IMR-90 (cell line): ENCODE results near the gene LARP1. TPM values are rescaled to one million over a fixed set of nuclear protein-coding genes. Genes with fewer than 3 reads are reported as not detected.

Experiments
- ATAC-seq: fragments of 200-7000 bp; cut with Tn5 transposase; 2 replicates; pipeline ENCODE4 v1.9.1; 2020; ENCODE audit warnings: low read depth, mild to moderate bottlenecking, moderate library complexity
- BruUV-seq: library from RNA; stranded (reverse); fragments of 400-500 nt; replicated peaks from 2 replicates; lab custom pipeline; 2021; lab: Mats Ljungman, UMichigan
- CTCF ChIA-PET: fragments of 300-600 bp; formaldehyde crosslinking; extraction: SDS; loops from one replicate; lab custom pipeline; 2021; ENCODE audit warnings: antibody characterized with exemption; lab: Yijun Ruan, JAX
- POLR2A ChIA-PET: fragments of 300-600 bp; sonication (Branson Sonifier 250); formaldehyde crosslinking; loops from one replicate; lab custom pipeline; 2022; ENCODE audit warnings: antibody characterized with exemption; ENCODE audit not compliant: unreplicated experiment; lab: Charles Lee
- DNase-seq: peaks from one replicate; pipeline ENCODE4 v3.0.0; 2013
- H2AFZ ChIP-seq: replicated peaks from 2 replicates; pipeline ENCODE3; 2013; ENCODE audit warnings: low read length, mild to moderate bottlenecking; ENCODE audit not compliant: poor library complexity
- H2AK5ac ChIP-seq: 2 replicates; pipeline ENCODE4 v1.6.1; 2013; ENCODE audit warnings: low read depth, low read length, inconsistent platforms
- H2AK9ac ChIP-seq: replicated peaks from 2 replicates; pipeline ENCODE3; 2013; ENCODE audit warnings: mild to moderate bottlenecking, low read depth, low read length, moderate library complexity; ENCODE audit not compliant: poor library complexity
- H2BK120ac ChIP-seq: 2 replicates; pipeline ENCODE4 v1.6.1; 2013; ENCODE audit warnings: low read depth, low read length, inconsistent platforms
- H2BK15ac ChIP-seq: 3 replicates; pipeline ENCODE4 v1.6.1; 2013; ENCODE audit warnings: low read depth, low read length, inconsistent platforms
- H2BK20ac ChIP-seq: 2 replicates; pipeline ENCODE4 v1.6.1; 2013; ENCODE audit warnings: low read depth, mild to moderate bottlenecking, inconsistent platforms, low read length, moderate library complexity
- H2BK5ac ChIP-seq: 2 replicates; pipeline ENCODE4 v1.6.1; 2013; ENCODE audit warnings: mild to moderate bottlenecking, low read depth, low read length, inconsistent platforms; ENCODE audit not compliant: poor library complexity, severe bottlenecking
- H3K14ac ChIP-seq: replicated peaks from 2 replicates; pipeline ENCODE4 v1.6.1; 2013; ENCODE audit warnings: low read depth, low read length, inconsistent platforms
- H3K18ac ChIP-seq: 2 replicates; pipeline ENCODE4 v1.6.1; 2013; ENCODE audit warnings: low read depth, low read length, control low read depth
- H3K23ac ChIP-seq: 2 replicates; pipeline ENCODE4 v1.6.1; 2013; ENCODE audit warnings: low read depth, low read length, inconsistent platforms
- H3K27ac ChIP-seq: 2 replicates; pipeline ENCODE4 v1.5.1; 2013; ENCODE audit warnings: mild to moderate bottlenecking, control low read depth, low read length; ENCODE audit not compliant: insufficient read depth
- H3K27me3 ChIP-seq: 2 replicates; pipeline ENCODE4 v1.6.1; 2013; ENCODE audit warnings: low read length; ENCODE audit not compliant: control insufficient read depth, insufficient read depth
- H3K36me3 ChIP-seq: 2 replicates; pipeline ENCODE4 v1.6.1; 2013; ENCODE audit warnings: low read length, mixed read lengths; ENCODE audit not compliant: control insufficient read depth, insufficient read depth
- H3K4ac ChIP-seq: 2 replicates; pipeline ENCODE4 v1.6.1; 2013; ENCODE audit warnings: low read depth, low read length, inconsistent platforms
- H3K4me1 ChIP-seq: 2 replicates; pipeline ENCODE4 v1.6.1; 2013; ENCODE audit warnings: low read length, mixed read lengths; ENCODE audit not compliant: control insufficient read depth, insufficient read depth
- H3K4me2 ChIP-seq: 2 replicates; pipeline ENCODE4 v1.6.1; 2013; ENCODE audit warnings: low read depth, mild to moderate bottlenecking, control low read depth, low read length, moderate library complexity
- H3K4me3 ChIP-seq: 2 replicates; pipeline ENCODE4 v1.5.1; 2013; ENCODE audit warnings: low read depth, mild to moderate bottlenecking, control low read depth, low read length, moderate library complexity; ENCODE audit not compliant: insufficient read depth
- H3K56ac ChIP-seq: 2 replicates; pipeline ENCODE4 v1.6.1; 2013; ENCODE audit warnings: low read length, inconsistent platforms; ENCODE audit not compliant: insufficient read depth; ENCODE audit errors: extremely low read depth
- H3K79me1 ChIP-seq, 2 experiments: 2 replicates each; pipeline ENCODE4 v1.6.1; 2013; ENCODE audit warnings: low read length in 2 of 2, inconsistent platforms in 1 of 2, low read depth in 1 of 2
- H3K9ac ChIP-seq: 2 replicates; pipeline ENCODE4 v1.6.1; 2013; ENCODE audit warnings: low read depth, low read length, control low read depth
- H3K9me1 ChIP-seq: 2 replicates; pipeline ENCODE4 v1.6.1; 2013; ENCODE audit warnings: low read length, inconsistent platforms; ENCODE audit not compliant: insufficient read depth
- H3K9me3 ChIP-seq: 2 replicates; pipeline ENCODE4 v1.6.1; 2013; ENCODE audit warnings: low read length; ENCODE audit not compliant: control insufficient read depth, insufficient read depth
- H4K20me1 ChIP-seq: 2 replicates; pipeline ENCODE4 v1.6.1; 2013; ENCODE audit warnings: low read length, inconsistent platforms; ENCODE audit not compliant: insufficient read depth
- H4K5ac ChIP-seq: 2 replicates; pipeline ENCODE4 v1.6.1; 2013; ENCODE audit warnings: mild to moderate bottlenecking, low read depth, low read length, control low read depth
- H4K8ac ChIP-seq, 2 experiments: 2 replicates each; pipeline ENCODE4 v1.6.1; 2013; ENCODE audit warnings: low read depth in 2 of 2, low read length in 2 of 2, control low read depth in 1 of 2, inconsistent platforms in 1 of 2
- H4K91ac ChIP-seq: 2 replicates; pipeline ENCODE4 v1.6.1; 2013; ENCODE audit warnings: low read depth, low read length, inconsistent platforms; ENCODE audit not compliant: insufficient read depth
- CEBPB ChIP-seq: IDR thresholded peaks from 2 replicates; pipeline ENCODE4 v1.6.1; 2012; ENCODE audit warnings: low read depth, low read length, improper control_type of control experiment
- CTCF ChIP-seq: conservative IDR thresholded peaks from 2 replicates; pipeline ENCODE4 v1.5.1; 2012; ENCODE audit warnings: mild to moderate bottlenecking, low read depth, low read length, improper control_type of control experiment
- WGBS, 2 experiments: methylation state at CpG; one replicate each; pipeline versions ENCODE4 v1.1.5 to v1.1.7; 2013; ENCODE audit warnings: missing lambda C conversion rate in 2 of 2; ENCODE audit not compliant: insufficient read length in 1 of 2; ENCODE audit errors: extremely low coverage in 2 of 2; 5-methylcytosine and 5-hydroxymethylcytosine counted together
- dilution Hi-C: fragments of 300-500 bp; cut with HindIII; formaldehyde crosslinking; loops from one replicate; pipeline ENCODE4 v1.14.3; 2018; ENCODE audit warnings: low sequenced_read_pairs; ENCODE audit not compliant: unreplicated experiment
- in situ Hi-C: fragments of 300-500 bp; cut with MboI; formaldehyde crosslinking; loops from 3 replicates; pipeline ENCODE4 v1.14.3; 2019; ENCODE audit warnings: low sequenced_read_pairs, inconsistent platforms, mixed read lengths
- intact Hi-C: fragments of 100-400 bp; cut with micrococcal nuclease; formaldehyde crosslinking; loops from 2 replicates; pipeline ENCODE4 v1.10.0; 2022
- polyA plus RNA-seq, 3 experiments: library from polyadenylated mRNA; depleted of rRNA; stranded (reverse); fragments of >200 nt; gene quantifications; 2 replicates each; pipeline ENCODE4 v1.2.3, GENCODE V29; 2012; ENCODE audit warnings: low replicate concordance in 1 of 3
- total RNA-seq: library from RNA; depleted of rRNA; stranded (reverse); fragments of >200 nt; gene quantifications from 2 replicates; pipeline ENCODE4 v1.2.3, GENCODE V29; 2012

LARP1 gene
- total and polyA plus RNA-seq, 2 of the 4 experiments (the other 2 are of a cell fraction): 47.3 to 77.4 TPM

- no peak overlapping the region for H4K91ac ChIP-seq
- peaks cover 28% of the 10 kb centered on the region; the same call in 1 of the 2 replicates for H4K20me1 ChIP-seq
- H3K36me3 ChIP-seq: peaks cover 61% of the 10 kb centered on the region
- intact Hi-C loops: no loop called here
- no peak overlapping the region for H2AK9ac ChIP-seq
- H3K9me1 ChIP-seq: peaks cover 25% of the 10 kb centered on the region
- no peaks in the 10 kb centered on the region for H3K9me3 ChIP-seq
- H3K4me3 ChIP-seq: no peak overlapping the region
- WGBS, 2 experiments: 0% methylated on average over 2 of the region's 3 CpGs; no CpG with 5 or more reads in 1 of the 2 experiments
- no peak overlapping the region; the same call in 1 of the 2 replicates for H4K5ac ChIP-seq
- CTCF ChIA-PET: interaction anchor here (0.5 to 0.8 kb wide), 2 partner anchors 9 to 16 kb away, joined by 4 read pairs; no protein-coding TSS in a partner anchor
- H3K79me1 ChIP-seq: peaks cover 53 to 73% of the 10 kb centered on the region in 2 experiments
- peak overlapping the region; percentile 21 for H2BK5ac ChIP-seq
- H3K9ac ChIP-seq: no peak overlapping the region
- in situ Hi-C loops: loop anchor here (5.0 to 25.0 kb wide), 3 partner anchors 44 to 339 kb away; partner anchors contain the start of gene LARP1
- no peak overlapping the region for H3K23ac ChIP-seq
- TF ChIP-seq CTCF (no peak), CEBPB (peak; percentile 20; the same call in 1 of the 2 replicates)
- H3K4me2 ChIP-seq: no peak overlapping the region
- H4K8ac ChIP-seq: no peak overlapping the region
- no peak overlapping the region for H2AK5ac ChIP-seq
- no peak overlapping the region for H3K18ac ChIP-seq
- H2BK120ac ChIP-seq: no peak overlapping the region
- no peak overlapping the region for H3K56ac ChIP-seq
- no peak overlapping the region for H3K4ac ChIP-seq
- H3K4me1 ChIP-seq: peaks cover 8% of the 10 kb centered on the region
- H3K27ac ChIP-seq: no peak overlapping the region
- 0 out of 2 replicates have a peak overlapping the region, but pooled peaks have one; percentile 10 for H3K14ac ChIP-seq
- no peak overlapping the region for H2BK20ac ChIP-seq
- H2AFZ ChIP-seq: no peak overlapping the region
- ATAC-seq (peak; percentile 84), DNase-seq (peak; percentile 90)
- dilution Hi-C loops: no loop called here
- no peaks in the 10 kb centered on the region for H3K27me3 ChIP-seq
- H2BK15ac ChIP-seq: no peak overlapping the region
- no TSS peak for BruUV-seq
- POLR2A ChIA-PET: no interaction called here
Measured at GRCh38 chr5:154801083-154801482, 45.9 kb downstream of the LARP1 start.
